H1 (cell line): ENCODE data around the gene FAM83B. TPM values are rescaled to one million over a fixed set of nuclear protein-coding genes. Genes with fewer than 3 reads are reported as not detected.

ENCODE experiments used
- SAP30 ChIP-seq: fragments of 300-600 bp; sonication (generic); IDR thresholded peaks from 2 replicates; pipeline ENCODE4 v1.7.1; 2012; ENCODE audit warnings: low read length, moderate library complexity, mild to moderate bottlenecking, inconsistent platforms; ENCODE audit not compliant: insufficient read depth, insufficient replicate concordance
- SIN3A ChIP-seq, 2 experiments: IDR thresholded peaks in 1 of 2; conservative IDR thresholded peaks in 1 of 2; 2 replicates each; pipeline ENCODE4 v1.6.1; 2011 to 2012; ENCODE audit warnings: low read length in 2 of 2, improper control_type of control experiment in 1 of 2, low read depth in 1 of 2, mild to moderate bottlenecking in 1 of 2
- polyA plus RNA-seq, 7 experiments: library from polyadenylated mRNA; depleted of rRNA in 3 of 7; stranded (reverse) in 5 of 7; unstranded in 2 of 7; fragments of >200 nt in 5 of 7; fragments of 200-250 nt in 2 of 7; gene quantifications; 1 replicate in 5 of 7; 2 replicates in 1 of 7; 4 replicates in 1 of 7; pipeline versions ENCODE4 v1.2.1 to v1.2.3, GENCODE V29; 2011 to 2013; ENCODE audit warnings: missing spikeins in 2 of 7, mixed read lengths in 2 of 7
- total RNA-seq: library from RNA; stranded (reverse); fragmentation: NEBNext Ultra II Directional; extraction: Animal tissue kit (Norgen Biotek cat#: 25700); gene quantifications from 2 replicates; pipeline ENCODE4 v1.2.1, GENCODE V29; 2021

Gene FAM83B
- total and polyA plus RNA-seq, 2 of the 8 experiments (the other 6 are each of a cell fraction or from before 2014, with no cell fraction given) = 0.71 to 5.7 TPM

DNA sequence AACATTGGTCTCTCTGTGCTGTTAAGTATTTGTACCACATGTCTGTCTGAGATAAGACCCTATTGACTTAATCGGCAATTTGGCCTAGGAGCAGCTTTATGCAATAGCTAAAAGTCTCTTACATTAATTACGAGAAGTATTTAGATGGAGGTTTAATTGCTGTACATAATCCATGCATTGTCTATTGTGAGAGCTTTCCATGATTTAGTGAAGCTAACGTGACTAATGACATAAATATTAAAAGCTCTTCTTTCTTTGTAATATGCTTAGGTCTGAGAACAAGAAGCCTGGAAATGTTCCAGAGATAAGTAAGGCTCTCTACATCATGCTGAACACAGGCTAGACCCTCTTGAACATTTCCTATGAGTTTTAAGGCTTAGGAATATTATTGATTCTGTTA, 32.7 kb upstream of the FAM83B start (continued):
- TF ChIP-seq SAP30 (no peak), SIN3A (conservative IDR thresholded peaks at IDR 0.05 in 1 of 2, IDR thresholded peaks at IDR 0.05 in 1 of 2; ENCODE audit: low read depth in 1 of 2, low read length in 2 of 2) (no peak)
- TF ChIP-seq, all 59 proteins: peak for 0
